Ishikawa (cell line): ENCODE data around the gene KCNQ1OT1.

ENCODE experiments used
- CEBPB ChIP-seq: IDR thresholded peaks from 2 replicates; pipeline ENCODE4 v1.6.1; 2012
- CREB1 ChIP-seq: IDR thresholded peaks from 2 replicates; pipeline ENCODE4 v1.6.1; 2012; ENCODE audit warnings: low read depth
- EGR1 ChIP-seq: IDR thresholded peaks from 2 replicates; pipeline ENCODE4 v1.6.1; 2012
- EP300 ChIP-seq: IDR thresholded peaks from 2 replicates; pipeline ENCODE4 v1.6.1; 2012; ENCODE audit warnings: borderline replicate concordance
- FOXM1 ChIP-seq: IDR thresholded peaks from 2 replicates; pipeline ENCODE4 v1.6.1; 2012; ENCODE audit warnings: low read depth, borderline replicate concordance
- NFIC ChIP-seq: IDR thresholded peaks from 2 replicates; pipeline ENCODE4 v1.6.1; 2012
- RAD21 ChIP-seq: IDR thresholded peaks from 2 replicates; pipeline ENCODE4 v1.6.1; 2012; ENCODE audit warnings: low read depth
- TAF1 ChIP-seq: IDR thresholded peaks from 2 replicates; pipeline ENCODE4 v1.6.1; 2012; ENCODE audit warnings: low read depth, mild to moderate bottlenecking
- TCF12 ChIP-seq: IDR thresholded peaks from 2 replicates; pipeline ENCODE4 v1.6.1; 2012; ENCODE audit warnings: low read depth
- TEAD4 ChIP-seq: IDR thresholded peaks from 2 replicates; pipeline ENCODE4 v1.6.1; 2012
- YY1 ChIP-seq: IDR thresholded peaks from 2 replicates; pipeline ENCODE4 v1.6.1; 2012; ENCODE audit warnings: low read depth
- ZBTB7A ChIP-seq: IDR thresholded peaks from 2 replicates; pipeline ENCODE4 v1.6.1; 2012; ENCODE audit warnings: low read depth
- TF ChIP-seq, protein P1 (sequence below): IDR thresholded peaks from 2 replicates; pipeline ENCODE4 v1.6.1; 2012; ENCODE audit warnings: low read depth, mild to moderate bottlenecking
- TF ChIP-seq, protein P2 (sequence below): IDR thresholded peaks from 2 replicates; pipeline ENCODE4 v1.6.1; 2012
- TF ChIP-seq, protein P3 (sequence below): IDR thresholded peaks from 2 replicates; pipeline ENCODE4 v1.6.1; 2012

Gene KCNQ1OT1

DNA sequence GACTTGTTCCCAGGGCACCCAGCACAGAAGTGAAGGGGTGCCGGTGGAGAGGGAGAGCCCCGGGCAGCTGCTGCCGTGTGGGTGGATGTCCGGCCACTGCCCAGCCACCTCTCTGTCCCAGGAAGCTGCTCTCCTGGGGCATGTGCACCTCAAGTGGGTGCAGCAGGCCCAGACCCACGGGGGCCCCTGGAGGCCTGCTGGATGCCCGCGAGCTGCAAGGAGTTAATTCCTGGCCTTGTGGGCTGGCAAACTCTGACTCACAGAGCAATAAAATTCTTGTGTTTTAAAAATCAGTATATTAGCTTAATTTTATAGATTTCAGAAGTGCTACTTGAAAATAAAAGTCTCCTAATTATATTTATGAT lies 37.4 kb upstream of the KCNQ1OT1 start:
- TF ChIP-seq ZBTB7A, result no peak
- TF ChIP-seq YY1, result no peak

DNA sequence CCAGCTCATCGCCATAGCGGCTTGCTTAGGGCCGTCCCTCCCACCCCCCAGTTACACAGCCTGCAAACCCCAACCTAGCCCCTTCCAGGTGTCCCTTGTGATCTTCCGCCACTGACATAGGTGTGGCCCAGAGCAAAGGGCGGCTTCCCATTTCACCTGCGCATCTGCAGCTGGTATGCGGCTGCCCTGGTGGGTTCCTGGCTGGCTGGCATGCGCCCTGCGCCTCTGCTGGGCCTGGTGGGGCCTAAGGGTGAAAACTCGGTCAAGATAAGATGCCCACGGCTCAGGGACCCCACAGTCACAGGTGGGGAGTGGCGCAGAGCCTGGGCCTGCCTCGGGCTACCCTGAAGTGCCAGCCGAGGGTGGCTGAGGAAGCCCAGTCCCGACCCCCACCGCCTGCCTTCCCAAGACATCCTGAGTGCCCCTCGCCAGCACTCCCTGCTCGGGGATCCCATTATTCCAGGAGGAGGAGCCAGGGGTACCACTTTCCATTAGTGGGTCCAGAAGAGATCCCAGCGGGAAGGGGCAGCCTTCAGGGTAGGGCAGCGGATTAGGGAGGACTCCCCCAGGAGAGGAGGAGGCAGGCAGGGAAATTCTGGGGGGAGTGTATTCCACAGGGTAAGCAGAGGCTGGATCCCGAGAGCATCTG lies 36.9 kb upstream of the KCNQ1OT1 start:
- TF ChIP-seq FOXM1, result no peak
- no peak for TF ChIP-seq TAF1
- TF ChIP-seq TEAD4, result no peak
- TF ChIP-seq CEBPB, result no peak
- TF ChIP-seq EP300, result no peak
- TF ChIP-seq YY1, result no peak
- TF ChIP-seq, protein P1, sequence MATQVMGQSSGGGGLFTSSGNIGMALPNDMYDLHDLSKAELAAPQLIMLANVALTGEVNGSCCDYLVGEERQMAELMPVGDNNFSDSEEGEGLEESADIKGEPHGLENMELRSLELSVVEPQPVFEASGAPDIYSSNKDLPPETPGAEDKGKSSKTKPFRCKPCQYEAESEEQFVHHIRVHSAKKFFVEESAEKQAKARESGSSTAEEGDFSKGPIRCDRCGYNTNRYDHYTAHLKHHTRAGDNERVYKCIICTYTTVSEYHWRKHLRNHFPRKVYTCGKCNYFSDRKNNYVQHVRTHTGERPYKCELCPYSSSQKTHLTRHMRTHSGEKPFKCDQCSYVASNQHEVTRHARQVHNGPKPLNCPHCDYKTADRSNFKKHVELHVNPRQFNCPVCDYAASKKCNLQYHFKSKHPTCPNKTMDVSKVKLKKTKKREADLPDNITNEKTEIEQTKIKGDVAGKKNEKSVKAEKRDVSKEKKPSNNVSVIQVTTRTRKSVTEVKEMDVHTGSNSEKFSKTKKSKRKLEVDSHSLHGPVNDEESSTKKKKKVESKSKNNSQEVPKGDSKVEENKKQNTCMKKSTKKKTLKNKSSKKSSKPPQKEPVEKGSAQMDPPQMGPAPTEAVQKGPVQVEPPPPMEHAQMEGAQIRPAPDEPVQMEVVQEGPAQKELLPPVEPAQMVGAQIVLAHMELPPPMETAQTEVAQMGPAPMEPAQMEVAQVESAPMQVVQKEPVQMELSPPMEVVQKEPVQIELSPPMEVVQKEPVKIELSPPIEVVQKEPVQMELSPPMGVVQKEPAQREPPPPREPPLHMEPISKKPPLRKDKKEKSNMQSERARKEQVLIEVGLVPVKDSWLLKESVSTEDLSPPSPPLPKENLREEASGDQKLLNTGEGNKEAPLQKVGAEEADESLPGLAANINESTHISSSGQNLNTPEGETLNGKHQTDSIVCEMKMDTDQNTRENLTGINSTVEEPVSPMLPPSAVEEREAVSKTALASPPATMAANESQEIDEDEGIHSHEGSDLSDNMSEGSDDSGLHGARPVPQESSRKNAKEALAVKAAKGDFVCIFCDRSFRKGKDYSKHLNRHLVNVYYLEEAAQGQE, result no peak
- TF ChIP-seq EGR1, result no peak
- no peak for TF ChIP-seq CREB1
- TF ChIP-seq NFIC, result no peak
- TF ChIP-seq, protein P2, sequence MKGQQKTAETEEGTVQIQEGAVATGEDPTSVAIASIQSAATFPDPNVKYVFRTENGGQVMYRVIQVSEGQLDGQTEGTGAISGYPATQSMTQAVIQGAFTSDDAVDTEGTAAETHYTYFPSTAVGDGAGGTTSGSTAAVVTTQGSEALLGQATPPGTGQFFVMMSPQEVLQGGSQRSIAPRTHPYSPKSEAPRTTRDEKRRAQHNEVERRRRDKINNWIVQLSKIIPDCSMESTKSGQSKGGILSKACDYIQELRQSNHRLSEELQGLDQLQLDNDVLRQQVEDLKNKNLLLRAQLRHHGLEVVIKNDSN, result no peak
- TF ChIP-seq, protein P3, sequence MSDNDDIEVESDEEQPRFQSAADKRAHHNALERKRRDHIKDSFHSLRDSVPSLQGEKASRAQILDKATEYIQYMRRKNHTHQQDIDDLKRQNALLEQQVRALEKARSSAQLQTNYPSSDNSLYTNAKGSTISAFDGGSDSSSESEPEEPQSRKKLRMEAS, result no peak
- TF ChIP-seq RAD21, result no peak
- TF ChIP-seq ZBTB7A, result no peak
- no peak for TF ChIP-seq TCF12

DNA sequence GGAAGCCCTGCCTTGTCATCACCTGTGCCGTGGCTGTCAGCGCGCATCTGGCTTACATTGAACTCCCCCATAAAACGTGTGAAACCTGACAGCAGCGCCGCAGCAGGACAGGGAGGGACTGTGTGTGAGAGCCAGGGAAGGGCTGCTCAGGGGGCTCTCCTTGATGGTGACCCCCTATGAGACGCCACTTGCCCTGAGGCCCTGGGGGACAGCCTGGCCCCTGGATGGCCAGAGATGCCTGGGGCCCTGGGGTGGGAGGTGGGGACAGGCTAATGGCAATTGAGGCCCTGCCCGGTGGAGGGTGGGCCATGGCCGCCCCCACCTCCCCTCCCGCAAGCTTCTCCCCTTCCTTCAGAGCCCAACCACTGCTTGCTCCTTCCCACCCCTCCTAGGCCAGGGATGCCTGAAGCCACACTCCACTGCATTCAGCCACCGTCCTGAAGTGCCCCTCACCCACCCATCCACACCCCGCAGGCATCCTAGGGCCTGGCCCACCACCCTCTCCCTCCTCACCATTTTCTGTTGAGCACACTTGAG lies 35.3 kb upstream of the KCNQ1OT1 start:
- TF ChIP-seq CEBPB (no peak), TCF12 (no peak), NFIC (no peak), TAF1 (no peak), ZBTB7A (no peak), EGR1 (no peak), TEAD4 (no peak), YY1 (no peak), EP300 (no peak), RAD21 (no peak), CREB1 (no peak), FOXM1 (no peak)
- TF ChIP-seq, protein P2, result no peak
- TF ChIP-seq, protein P3, result no peak
- TF ChIP-seq, protein P1, result no peak

DNA sequence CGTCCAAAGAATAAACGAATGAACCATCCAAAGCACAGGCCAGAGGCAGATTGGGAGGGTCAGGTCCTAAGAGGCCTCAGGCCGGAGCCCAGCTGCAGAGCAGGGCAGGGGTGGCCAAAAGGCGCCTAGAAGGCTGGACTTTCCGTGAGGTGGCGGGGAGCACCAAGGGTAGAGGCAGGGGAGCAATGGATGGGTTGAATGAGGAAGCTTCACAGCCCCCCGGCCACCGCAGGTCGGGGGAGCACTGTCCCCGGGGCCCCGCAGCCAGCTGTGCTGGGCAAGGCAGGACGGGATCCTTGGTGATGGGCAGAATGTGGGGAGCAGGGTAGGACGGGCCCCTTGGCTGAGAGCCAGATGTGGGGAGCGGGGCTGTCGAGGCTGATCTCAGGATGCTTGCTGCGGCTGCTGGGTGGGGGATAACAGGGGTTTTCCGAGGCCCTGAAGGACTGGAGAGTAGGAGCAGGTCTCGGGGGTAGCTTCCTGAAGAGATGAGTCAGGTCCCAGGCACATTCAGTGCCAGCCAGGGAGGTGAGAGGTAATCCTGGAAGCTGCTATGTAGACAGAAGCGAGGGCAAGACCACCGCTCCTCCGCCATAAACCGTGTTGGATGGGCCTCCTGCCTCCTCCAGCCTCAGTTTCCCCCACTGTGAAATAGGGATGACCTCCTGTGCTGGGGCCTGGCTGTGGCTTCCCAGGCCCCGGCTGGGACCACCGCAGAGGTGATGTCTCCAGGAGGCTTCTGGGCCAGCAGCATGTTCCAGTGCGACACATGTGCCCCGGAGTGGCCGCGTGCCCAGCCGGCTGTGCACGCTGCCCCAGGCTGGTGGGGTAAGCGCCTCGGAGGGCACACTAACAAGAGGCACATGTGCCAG lies 34.6 kb upstream of the KCNQ1OT1 start:
- TF ChIP-seq EGR1, result no peak
- no peak for TF ChIP-seq CEBPB
- no peak for TF ChIP-seq NFIC
- TF ChIP-seq RAD21, result no peak
- no peak for TF ChIP-seq EP300
- no peak for TF ChIP-seq ZBTB7A
- no peak for TF ChIP-seq TEAD4
- TF ChIP-seq, protein P1, result no peak
- TF ChIP-seq, protein P3, result no peak
- TF ChIP-seq FOXM1, result no peak
- TF ChIP-seq YY1, result no peak
- TF ChIP-seq TAF1, result no peak
- TF ChIP-seq, protein P2, result no peak
- no peak for TF ChIP-seq TCF12
- TF ChIP-seq CREB1, result no peak
